ENCODE data around the gene TRAM2.

GRCh38 chr6:52582996-52583395 is 6.1 kb upstream of the TRAM2 start:
- TF ChIP-seq, protein P1, sequence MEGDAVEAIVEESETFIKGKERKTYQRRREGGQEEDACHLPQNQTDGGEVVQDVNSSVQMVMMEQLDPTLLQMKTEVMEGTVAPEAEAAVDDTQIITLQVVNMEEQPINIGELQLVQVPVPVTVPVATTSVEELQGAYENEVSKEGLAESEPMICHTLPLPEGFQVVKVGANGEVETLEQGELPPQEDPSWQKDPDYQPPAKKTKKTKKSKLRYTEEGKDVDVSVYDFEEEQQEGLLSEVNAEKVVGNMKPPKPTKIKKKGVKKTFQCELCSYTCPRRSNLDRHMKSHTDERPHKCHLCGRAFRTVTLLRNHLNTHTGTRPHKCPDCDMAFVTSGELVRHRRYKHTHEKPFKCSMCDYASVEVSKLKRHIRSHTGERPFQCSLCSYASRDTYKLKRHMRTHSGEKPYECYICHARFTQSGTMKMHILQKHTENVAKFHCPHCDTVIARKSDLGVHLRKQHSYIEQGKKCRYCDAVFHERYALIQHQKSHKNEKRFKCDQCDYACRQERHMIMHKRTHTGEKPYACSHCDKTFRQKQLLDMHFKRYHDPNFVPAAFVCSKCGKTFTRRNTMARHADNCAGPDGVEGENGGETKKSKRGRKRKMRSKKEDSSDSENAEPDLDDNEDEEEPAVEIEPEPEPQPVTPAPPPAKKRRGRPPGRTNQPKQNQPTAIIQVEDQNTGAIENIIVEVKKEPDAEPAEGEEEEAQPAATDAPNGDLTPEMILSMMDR (IDR thresholded peaks at IDR 0.05 in 2 of 3, conservative IDR thresholded peaks at IDR 0.05 in 1 of 3; ENCODE audit: borderline replicate concordance in 1 of 3, insufficient read depth in 1 of 3, low read depth in 2 of 3, low read length in 2 of 3) = no peak
- TF ChIP-seq POLR2A (IDR thresholded peaks at IDR 0.05; ENCODE audit: borderline replicate concordance, extremely low read depth, insufficient read depth, insufficient read length) (no peak), TCF7L2 (IDR thresholded peaks at IDR 0.05; ENCODE audit: borderline replicate concordance, extremely low read depth, insufficient read depth, insufficient read length) (no peak), CEBPB (IDR thresholded peaks at IDR 0.05; ENCODE audit: low read depth) (no peak), EZH2phosphoT487 (IDR thresholded peaks at IDR 0.05; ENCODE audit: borderline replicate concordance) (no peak)
